Cardiac fibroblast (primary cell): ENCODE data around the gene KIAA1328.

Experiments used
- DNase-seq, 2 donors: peaks; one replicate each; pipeline versions ENCODE4 v3.0.0 to v3.0.0-alpha.2; 2010; ENCODE audit warnings: low read depth in 2 of 2
- H3K4me3 ChIP-seq, 2 donors: replicated peaks in 1 of 2; 1 replicate in 1 of 2; 2 replicates in 1 of 2; pipeline ENCODE4 v1.5.1; 2011; ENCODE audit warnings: low read depth in 2 of 2, low read length in 2 of 2, mild to moderate bottlenecking in 2 of 2, moderate library complexity in 1 of 2
- TF ChIP-seq, protein P1 (sequence below): IDR thresholded peaks from one replicate; pipeline ENCODE4 v1.5.1; 2011; ENCODE audit warnings: low read depth, mild to moderate bottlenecking, low read length, inconsistent platforms

The KIAA1328 gene

DNA sequence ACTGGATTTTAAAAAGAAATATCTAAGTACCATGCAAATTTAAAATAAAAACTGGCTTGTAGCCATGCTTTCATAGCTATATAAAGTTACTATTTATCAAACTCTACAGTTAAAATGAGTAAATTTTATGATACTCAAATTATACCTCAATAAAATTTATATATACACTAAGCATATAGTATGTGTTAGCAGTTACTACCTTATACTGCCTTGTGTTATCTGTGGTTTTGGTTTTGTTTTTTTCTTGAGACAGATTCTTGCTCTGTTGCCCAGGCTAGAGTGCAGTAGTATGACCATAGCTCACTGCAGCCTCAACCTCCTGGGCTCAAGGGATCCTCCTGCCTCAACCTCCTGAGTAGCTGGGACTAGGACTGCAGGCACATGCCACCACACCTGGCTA is 342.1 kb downstream of the KIAA1328 start:
- TF ChIP-seq, protein P1, sequence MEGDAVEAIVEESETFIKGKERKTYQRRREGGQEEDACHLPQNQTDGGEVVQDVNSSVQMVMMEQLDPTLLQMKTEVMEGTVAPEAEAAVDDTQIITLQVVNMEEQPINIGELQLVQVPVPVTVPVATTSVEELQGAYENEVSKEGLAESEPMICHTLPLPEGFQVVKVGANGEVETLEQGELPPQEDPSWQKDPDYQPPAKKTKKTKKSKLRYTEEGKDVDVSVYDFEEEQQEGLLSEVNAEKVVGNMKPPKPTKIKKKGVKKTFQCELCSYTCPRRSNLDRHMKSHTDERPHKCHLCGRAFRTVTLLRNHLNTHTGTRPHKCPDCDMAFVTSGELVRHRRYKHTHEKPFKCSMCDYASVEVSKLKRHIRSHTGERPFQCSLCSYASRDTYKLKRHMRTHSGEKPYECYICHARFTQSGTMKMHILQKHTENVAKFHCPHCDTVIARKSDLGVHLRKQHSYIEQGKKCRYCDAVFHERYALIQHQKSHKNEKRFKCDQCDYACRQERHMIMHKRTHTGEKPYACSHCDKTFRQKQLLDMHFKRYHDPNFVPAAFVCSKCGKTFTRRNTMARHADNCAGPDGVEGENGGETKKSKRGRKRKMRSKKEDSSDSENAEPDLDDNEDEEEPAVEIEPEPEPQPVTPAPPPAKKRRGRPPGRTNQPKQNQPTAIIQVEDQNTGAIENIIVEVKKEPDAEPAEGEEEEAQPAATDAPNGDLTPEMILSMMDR: no peak
- H3K4me3 ChIP-seq: no peak overlapping the region
- DNase-seq: no peak

DNA sequence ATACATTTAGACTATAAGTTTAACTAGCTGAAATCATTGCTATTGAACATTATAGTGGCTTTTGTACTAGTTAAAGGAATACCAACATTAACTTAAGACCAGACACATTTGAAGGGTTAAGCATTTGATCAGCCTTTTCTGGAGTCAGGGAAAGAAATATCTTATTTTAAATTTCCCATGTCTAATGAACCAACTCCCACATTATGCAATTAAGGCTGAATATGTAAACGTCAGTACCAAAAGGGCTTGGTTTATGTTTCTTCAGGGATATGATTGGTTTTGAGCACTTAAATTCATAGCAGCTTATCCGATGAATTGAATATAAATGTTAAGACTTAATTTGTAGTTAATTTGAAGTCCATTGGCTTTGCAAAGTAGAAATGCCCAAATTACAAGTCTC is 344.5 kb downstream of the KIAA1328 start:
- TF ChIP-seq, protein P1: no peak
- DNase-seq: no peak
- no peak overlapping the region for H3K4me3 ChIP-seq

DNA sequence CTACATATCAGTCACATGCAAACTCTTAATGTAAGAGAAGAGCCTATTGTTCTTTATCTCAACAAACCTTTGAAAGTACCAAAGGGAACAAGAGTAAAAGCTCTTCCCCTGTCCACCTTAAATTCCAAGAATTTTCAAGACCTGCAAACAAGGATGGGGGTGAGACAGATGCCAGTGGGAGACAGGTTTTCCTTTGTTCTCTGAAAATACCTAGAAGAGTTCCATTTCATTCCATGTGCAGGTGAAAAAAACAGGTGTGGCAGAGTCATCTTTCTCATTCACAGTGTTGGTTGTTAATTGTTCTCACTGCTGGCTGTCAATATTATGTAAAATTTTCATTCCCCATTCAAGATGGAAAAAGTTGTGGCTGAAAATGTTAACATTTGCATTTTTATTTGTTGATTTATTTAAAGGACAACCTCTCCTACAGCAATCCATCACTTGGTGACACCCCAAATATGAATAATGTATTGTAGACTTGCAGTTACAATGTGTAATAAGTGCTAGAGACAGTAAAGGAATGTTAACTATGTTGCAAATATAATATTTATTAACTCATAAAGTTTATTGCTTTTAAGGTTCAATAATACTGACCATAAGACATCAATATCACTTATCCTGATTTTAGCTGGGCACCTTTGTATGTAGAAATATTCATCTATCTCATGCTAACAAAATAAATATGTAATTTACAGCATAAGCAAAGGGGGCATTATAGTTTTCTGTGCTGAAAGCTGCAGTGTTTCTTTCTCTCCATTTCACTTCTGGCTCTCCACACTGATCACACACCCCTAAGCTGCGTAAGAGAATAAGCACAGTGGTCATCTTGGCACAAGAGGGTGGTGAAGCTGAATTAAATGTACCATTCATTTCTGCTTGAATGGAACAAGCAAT is 347.0 kb downstream of the KIAA1328 start:
- no peak overlapping the region for H3K4me3 ChIP-seq
- TF ChIP-seq, protein P1: no peak
- DNase-seq: no peak

DNA sequence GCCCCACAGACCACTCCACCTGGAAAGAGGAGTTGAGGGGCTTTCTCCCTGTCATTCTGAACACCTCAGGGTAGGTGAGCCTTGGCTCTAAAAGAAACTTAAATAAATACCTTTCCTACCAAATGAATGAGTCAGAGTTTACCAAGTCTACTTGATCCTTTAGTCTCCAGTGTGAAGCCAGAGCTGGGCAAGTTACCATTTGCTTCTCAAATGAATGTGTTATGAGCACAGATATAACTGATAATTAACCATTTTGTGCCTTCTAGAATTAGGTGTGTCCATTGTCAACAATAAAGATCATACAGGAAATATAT is 347.7 kb downstream of the KIAA1328 start:
- no peak for DNase-seq
- no peak overlapping the region for H3K4me3 ChIP-seq
- TF ChIP-seq, protein P1: no peak

DNA sequence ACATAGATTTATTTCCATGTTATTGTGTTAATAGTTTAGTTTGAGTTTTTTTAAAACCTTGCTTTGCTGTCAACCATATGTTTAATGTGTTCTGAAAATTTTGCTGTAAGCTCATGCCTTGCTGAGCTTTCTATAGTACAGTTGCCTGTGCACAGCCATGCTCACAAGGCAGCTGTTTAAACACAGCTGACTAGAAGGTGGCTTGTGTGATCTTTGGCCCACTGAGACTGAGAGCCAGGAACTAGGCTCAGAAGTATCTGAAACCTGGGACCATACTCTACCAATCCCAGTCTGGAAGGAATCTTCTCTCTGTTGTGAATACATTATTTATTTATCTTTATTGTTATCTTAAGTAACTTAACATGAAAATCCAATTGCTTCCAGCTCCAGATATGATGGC is 350.5 kb downstream of the KIAA1328 start:
- DNase-seq: no peak
- TF ChIP-seq, protein P1: no peak
- H3K4me3 ChIP-seq: no peak overlapping the region

DNA sequence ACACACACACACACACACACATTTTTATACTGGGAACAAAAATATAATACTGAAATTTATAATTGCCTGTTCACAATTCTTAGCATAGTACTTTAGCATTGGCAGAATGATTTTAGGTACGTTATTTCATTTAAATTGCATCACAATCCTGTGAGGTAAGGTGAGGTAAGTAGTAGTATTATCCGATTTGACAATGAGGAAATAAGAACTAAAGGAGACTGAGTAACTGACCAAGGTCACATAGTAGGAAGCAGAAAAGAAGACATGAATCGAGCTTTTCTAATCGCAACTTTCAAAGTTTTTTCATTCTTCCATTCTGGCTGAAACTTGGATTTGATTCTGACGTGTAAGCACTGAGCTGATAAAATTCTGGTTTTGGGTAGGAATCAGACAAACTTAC is 351.2 kb downstream of the KIAA1328 start:
- DNase-seq: no peak
- TF ChIP-seq, protein P1: no peak
- H3K4me3 ChIP-seq: no peak overlapping the region
